T-helper 17 cell (primary cell): ENCODE measurements around the gene FAM20B. TPM values are rescaled to one million over a fixed set of nuclear protein-coding genes. Genes with fewer than 3 reads are reported as not detected.
"Not testable (repeated sequence)": the region's sequence is repeated elsewhere in the genome, so short reads cannot be mapped to it uniquely, and the experiment has no call there.

Experiments used
- ATAC-seq: fragments of 150-1000 bp; cut with Tn5 transposase; 2 replicates; pipeline ENCODE4 v1.10.0; 2021; ENCODE audit warnings: mild to moderate bottlenecking, moderate library complexity
- DNase-seq, 3 donors: peaks; one replicate each; pipeline versions ENCODE4 v3.0.0 to v3.0.0-alpha.2; 2020 to 2021
- H3K9me3 ChIP-seq: one replicate; pipeline ENCODE4 v1.7.0; 2013; ENCODE audit warnings: low read length, mild to moderate bottlenecking; ENCODE audit not compliant: control insufficient read depth, poor library complexity, severe bottlenecking
- H3K27ac Mint-ChIP-seq: one replicate; pipeline ENCODE4 v1.8.0; 2022; ENCODE audit warnings: mild to moderate bottlenecking, moderate library complexity, mixed read lengths
- H3K27me3 Mint-ChIP-seq: one replicate; pipeline ENCODE4 v1.8.0; 2022; ENCODE audit warnings: mixed read lengths
- H3K36me3 Mint-ChIP-seq: one replicate; pipeline ENCODE4 v1.8.0; 2022; ENCODE audit warnings: low read depth, mixed read lengths
- H3K4me1 Mint-ChIP-seq: one replicate; pipeline ENCODE4 v1.8.0; 2022; ENCODE audit warnings: mild to moderate bottlenecking, mixed read lengths
- H3K4me3 Mint-ChIP-seq: one replicate; pipeline ENCODE4 v1.8.0; 2022; ENCODE audit warnings: mild to moderate bottlenecking, moderate library complexity, mixed read lengths
- total RNA-seq, 4 donors: library from RNA in 2 of 4; stranded (reverse) in 2 of 4; gene quantifications; one replicate each; pipeline ENCODE4 v1.2.3 and lab custom pipeline; 2022 to 2026

Gene FAM20B
- total RNA-seq, 2 donors from 2014 or later = 18.1 to 26.7 TPM

DNA sequence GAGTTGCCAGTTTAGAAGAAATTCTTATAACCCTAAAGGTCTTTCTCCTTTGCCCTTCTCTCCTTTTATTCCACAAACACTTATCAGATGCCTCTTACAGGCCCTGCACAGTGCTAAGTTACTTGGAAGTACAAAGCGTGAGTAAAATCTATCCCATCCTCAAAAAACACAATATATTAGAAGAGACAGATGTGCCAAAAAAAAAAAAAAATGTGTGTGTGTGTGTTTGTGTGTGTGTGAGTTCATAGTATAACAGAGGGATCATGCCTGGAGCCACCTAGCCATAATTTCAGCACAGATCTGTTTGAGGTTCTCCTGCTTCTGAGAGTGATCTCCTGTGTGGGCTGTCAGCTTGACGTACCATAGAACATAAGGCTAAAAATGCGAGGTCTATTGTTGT, 5.0 kb downstream of the FAM20B start:
- H3K9me3 ChIP-seq = no peaks in the 10 kb centered on the region
- H3K36me3 Mint-ChIP-seq = no peaks in the 10 kb centered on the region
- ATAC-seq (no peak), DNase-seq (no peak)
- peak overlapping the region; percentile 66 for H3K27ac Mint-ChIP-seq
- peaks cover 57% of the 10 kb centered on the region for H3K4me1 Mint-ChIP-seq
- no peaks in the 10 kb centered on the region for H3K27me3 Mint-ChIP-seq
- peak overlapping the region; percentile 70 for H3K4me3 Mint-ChIP-seq

GRCh38 chr1:179031284-179031683, 5.6 kb downstream of the FAM20B start:
- peak overlapping the region; percentile 70 for H3K4me3 Mint-ChIP-seq
- no peaks in the 10 kb centered on the region for H3K27me3 Mint-ChIP-seq
- H3K27ac Mint-ChIP-seq = peak overlapping the region; percentile 66
- H3K9me3 ChIP-seq = no peaks in the 10 kb centered on the region
- ATAC-seq (no peak), DNase-seq (no peak)
- H3K36me3 Mint-ChIP-seq = no peaks in the 10 kb centered on the region
- H3K4me1 Mint-ChIP-seq = peaks cover 60% of the 10 kb centered on the region

DNA sequence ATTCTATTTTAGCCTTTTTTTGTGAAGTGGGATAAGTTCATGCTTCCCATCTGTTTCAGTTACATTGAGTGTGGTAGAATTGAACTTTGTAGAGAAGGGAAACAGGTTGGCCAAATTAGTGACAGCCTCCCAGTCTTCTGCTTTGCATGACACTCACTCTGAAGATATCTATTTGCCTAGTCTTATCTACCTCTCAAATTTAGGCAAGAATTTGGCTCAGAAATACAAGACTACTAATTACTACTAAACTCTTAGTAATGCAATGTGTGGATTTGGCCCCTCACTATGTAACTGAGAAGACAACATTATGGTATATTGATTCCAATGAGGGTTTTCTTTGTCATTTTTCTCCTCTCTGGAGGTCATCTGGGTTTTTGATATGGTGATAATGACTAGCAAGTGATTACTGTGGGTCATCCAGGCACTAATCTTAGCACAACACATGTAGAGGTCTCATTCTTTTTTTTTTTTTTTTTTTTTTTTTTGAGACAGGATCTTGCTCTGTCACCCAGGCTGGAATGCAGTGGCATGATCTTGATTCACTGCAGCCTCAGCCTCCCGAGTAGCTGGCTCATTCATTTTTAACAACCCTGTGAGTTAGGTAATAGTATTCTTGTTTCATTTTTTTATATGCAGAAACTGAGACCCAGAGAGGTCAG, 6.3 kb downstream of the FAM20B start:
- peak overlapping the region; percentile 66 for H3K27ac Mint-ChIP-seq

DNA sequence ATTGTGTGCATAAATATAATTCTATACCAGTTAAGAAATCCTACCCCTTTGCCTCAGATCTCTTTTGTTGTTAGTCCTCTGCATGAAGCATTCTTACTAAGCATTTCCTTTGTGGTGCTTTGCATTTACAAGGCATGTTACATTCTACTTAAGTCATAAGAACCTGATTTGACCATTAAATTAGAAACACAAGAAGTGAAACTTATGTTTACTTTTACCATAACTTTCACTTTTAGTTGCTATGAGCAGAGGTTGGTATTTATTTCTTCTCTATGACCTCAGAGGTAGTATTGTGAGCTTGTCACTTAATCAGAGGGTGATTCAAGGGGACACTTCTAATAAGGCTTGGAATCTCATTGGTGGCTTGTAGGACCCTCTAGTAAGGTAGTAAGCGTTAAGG, 9.0 kb downstream of the FAM20B start:
- Mint-ChIP-seq H3K27ac (peak overlapping the region; percentile 87), H3K27me3 (no peaks in the 10 kb centered on the region), H3K4me1 (peaks cover 60% of the 10 kb centered on the region), H3K36me3 (no peaks in the 10 kb centered on the region), H3K4me3 (no peak overlapping the region)
- ATAC-seq (peak; percentile 61), DNase-seq (no peak)
- no peaks in the 10 kb centered on the region for H3K9me3 ChIP-seq

More for the DNA sequence above, 6.3 kb downstream of the FAM20B start:
- no peaks in the 10 kb centered on the region for H3K36me3 Mint-ChIP-seq
- no peaks in the 10 kb centered on the region for H3K27me3 Mint-ChIP-seq
- no peaks in the 10 kb centered on the region for H3K9me3 ChIP-seq
- DNase-seq (no peak), ATAC-seq (no peak)
- H3K4me1 Mint-ChIP-seq = peaks cover 64% of the 10 kb centered on the region
- peak overlapping the region; percentile 3 for H3K4me3 Mint-ChIP-seq

DNA sequence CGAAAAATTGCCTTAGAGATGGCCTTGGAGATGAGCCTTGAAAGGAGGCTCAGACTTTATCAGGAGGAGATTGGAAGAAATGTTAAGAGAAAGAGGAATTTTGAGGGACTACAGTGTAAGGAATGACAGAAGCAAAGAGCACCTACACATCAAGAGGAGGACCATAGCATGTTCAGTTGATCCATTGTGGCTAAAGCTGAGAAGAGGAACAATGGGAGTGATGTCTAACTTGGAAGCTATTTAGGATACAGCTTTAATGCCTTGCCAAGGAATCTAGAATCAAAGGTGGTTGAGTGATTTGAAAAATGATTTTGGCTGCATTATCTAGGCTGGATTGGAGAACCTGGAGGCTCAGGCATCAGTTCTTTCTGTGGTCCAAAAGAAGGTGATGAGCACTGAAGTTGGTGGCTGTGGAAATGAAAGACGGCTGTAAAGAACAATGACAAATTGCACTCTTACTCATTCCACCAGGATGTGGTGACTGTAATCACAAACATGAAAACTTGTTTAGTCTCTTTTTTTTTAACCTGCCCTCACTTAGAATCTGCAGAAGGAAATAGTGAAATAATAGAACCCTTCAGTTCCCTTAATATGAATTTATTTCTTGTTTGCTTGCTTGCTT, 11.3 kb downstream of the FAM20B start:
- Mint-ChIP-seq H3K4me1 (peaks cover 42% of the 10 kb centered on the region), H3K36me3 (no peaks in the 10 kb centered on the region), H3K27me3 (no peaks in the 10 kb centered on the region), H3K4me3 (peak overlapping the region; percentile 49), H3K27ac (peak overlapping the region; percentile 87)
- no peaks in the 10 kb centered on the region for H3K9me3 ChIP-seq
- peak; percentile 65 for ATAC-seq
- no peak for DNase-seq

DNA sequence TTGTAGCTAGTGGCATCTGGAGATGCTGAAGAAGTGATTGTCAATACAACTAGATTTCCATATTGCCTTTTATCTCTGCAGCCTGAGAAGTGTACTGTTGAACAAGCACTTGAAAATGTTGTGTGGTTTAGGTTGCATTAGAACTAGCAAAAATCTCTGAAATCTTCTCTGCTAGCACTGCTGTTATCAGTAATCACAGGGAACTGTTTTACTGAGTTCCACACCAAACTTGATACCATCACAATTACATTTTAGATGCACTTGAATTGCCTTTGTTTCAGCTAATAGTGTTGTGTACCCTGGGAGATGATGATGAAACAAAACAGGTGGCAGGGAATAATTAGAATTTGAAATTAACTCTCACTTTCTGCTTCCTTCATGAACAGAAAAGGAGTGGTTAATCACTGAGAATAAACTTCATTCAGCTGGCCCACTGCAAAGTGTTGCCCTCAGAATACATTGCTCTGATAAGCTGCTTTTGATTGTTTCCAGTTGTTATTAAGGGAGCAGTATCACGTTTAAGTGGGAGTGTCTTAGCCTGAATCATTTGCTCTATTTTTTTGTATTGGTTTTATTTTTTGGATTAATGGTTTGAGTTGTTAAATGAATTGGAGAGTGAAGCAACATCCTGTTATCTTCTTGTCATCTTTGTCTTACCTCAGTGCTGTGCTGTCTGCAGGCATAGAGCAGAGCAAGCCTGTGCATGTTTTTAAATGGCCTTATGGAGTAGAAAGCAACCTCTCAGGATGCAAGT, 13.0 kb downstream of the FAM20B start:
- no peak for ATAC-seq
- no peak overlapping the region for H3K4me3 Mint-ChIP-seq
- peaks cover 42% of the 10 kb centered on the region for H3K4me1 Mint-ChIP-seq

DNA sequence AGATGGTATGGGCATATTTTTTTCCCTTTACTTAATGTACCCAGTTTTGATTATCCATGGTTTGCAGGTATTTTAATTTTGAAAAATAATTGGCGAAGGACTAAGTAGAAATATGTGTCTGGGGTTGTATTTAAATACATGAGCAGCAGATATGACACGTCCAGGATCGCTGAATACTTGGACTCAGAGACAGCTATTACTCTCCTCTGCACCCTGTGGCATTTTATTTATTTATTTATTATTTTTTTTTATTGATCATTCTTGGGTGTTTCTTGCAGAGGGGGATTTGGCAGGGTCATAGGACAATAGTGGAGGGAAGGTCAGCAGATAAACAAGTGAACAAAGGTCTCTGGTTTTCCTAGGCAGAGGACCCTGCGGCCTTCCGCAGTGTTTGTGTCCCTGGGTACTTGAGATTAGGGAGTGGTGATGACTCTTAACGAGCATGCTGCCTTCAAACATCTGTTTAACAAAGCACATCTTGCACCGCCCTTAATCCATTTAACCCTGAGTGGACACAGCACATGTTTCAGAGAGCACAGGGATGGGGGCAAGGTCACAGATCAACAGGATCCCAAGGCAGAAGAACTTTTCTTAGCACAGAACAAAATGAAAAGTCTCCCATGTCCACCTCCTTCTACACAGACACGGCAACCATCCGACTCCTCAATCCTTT, 13.9 kb downstream of the FAM20B start:
- not testable (repeated sequence) for ATAC-seq, DNase-seq, H3K27ac Mint-ChIP-seq, H3K27me3 Mint-ChIP-seq, H3K36me3 Mint-ChIP-seq, H3K4me3 Mint-ChIP-seq, H3K9me3 ChIP-seq
- H3K4me1 Mint-ChIP-seq = peaks cover 34% of the 10 kb centered on the region

More for the DNA sequence above, 13.0 kb downstream of the FAM20B start:
- no peaks in the 10 kb centered on the region for H3K9me3 ChIP-seq
- Mint-ChIP-seq H3K27me3 (no peaks in the 10 kb centered on the region), H3K36me3 (no peaks in the 10 kb centered on the region), H3K27ac (peak overlapping the region; percentile 53)
- no peak for DNase-seq

GRCh38 chr1:179040175-179040551, 14.5 kb downstream of the FAM20B start:
- H3K4me1 Mint-ChIP-seq = peaks cover 28% of the 10 kb centered on the region
- H3K27ac Mint-ChIP-seq, H3K4me3 Mint-ChIP-seq, H3K9me3 ChIP-seq, ATAC-seq, DNase-seq, H3K27me3 Mint-ChIP-seq, H3K36me3 Mint-ChIP-seq: not testable (repeated sequence)

- Mint-ChIP-seq H3K4me3 (no peak overlapping the region), H3K4me1 (peaks cover 18% of the 10 kb centered on the region)
Observed at GRCh38 chr1:179042087-179042486, 16.4 kb downstream of the FAM20B start.

DNA sequence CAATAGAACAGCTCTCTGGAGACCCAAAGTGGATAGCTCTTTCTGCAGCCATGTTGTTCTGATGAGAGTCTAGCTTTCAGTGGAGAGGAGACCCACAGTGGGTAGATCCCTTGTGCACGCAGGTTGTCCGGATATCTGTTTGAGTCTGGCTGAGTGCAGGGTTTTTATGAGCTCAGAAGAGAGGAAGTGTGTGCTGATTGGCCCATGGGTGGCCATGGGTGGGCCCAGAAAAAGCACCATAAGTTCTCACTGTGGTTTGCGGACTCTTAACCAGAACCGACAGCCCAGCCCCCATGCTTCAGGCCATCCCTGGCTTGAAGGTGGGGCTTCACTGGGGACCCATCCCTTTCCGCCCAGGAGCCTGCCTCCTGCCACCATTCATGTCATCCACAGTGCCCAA, 17.0 kb downstream of the FAM20B start:
- Mint-ChIP-seq H3K27me3 (no peaks in the 10 kb centered on the region), H3K4me1 (peaks cover 18% of the 10 kb centered on the region), H3K27ac (no peak overlapping the region), H3K36me3 (peaks cover 4% of the 10 kb centered on the region), H3K4me3 (no peak overlapping the region)
- no peak for DNase-seq
- no peaks in the 10 kb centered on the region for H3K9me3 ChIP-seq
- no peak for ATAC-seq

More at GRCh38 chr1:179042087-179042486, 16.4 kb downstream of the FAM20B start:
- H3K9me3 ChIP-seq = no peaks in the 10 kb centered on the region
- no peak for DNase-seq
- Mint-ChIP-seq H3K27me3 (no peaks in the 10 kb centered on the region), H3K36me3 (peaks cover under 1% of the 10 kb centered on the region), H3K27ac (peak overlapping the region; percentile 60)
- ATAC-seq = no peak

DNA sequence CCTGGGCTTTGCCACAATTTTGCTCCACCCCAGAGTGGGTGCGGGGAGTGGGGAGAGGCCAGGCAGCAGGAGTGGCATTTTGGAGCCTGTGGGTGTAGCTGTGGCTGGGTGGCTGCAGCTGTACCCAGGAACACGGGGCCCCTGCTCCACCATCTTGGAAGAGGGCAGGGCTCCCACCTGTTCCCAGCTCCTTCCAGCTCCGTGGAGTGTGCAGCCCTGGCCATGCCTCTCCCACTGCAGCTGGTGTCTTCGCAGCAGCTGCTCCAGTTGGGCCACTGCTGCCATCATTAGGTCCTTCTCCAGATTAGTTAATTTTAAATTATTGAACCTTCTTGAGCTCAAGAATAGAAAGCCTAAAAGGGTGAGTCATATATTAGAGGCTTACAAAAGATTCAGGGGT, 17.6 kb downstream of the FAM20B start:
- H3K36me3 Mint-ChIP-seq = peaks cover 4% of the 10 kb centered on the region
- DNase-seq (no peak), ATAC-seq (no peak)
- no peaks in the 10 kb centered on the region for H3K9me3 ChIP-seq
- H3K4me3 Mint-ChIP-seq = no peak overlapping the region
- H3K27me3 Mint-ChIP-seq = no peaks in the 10 kb centered on the region
- peaks cover 17% of the 10 kb centered on the region for H3K4me1 Mint-ChIP-seq
- H3K27ac Mint-ChIP-seq = no peak overlapping the region

- Mint-ChIP-seq H3K36me3 (peaks cover 4% of the 10 kb centered on the region), H3K27ac (no peak overlapping the region), H3K4me3 (no peak overlapping the region), H3K27me3 (no peaks in the 10 kb centered on the region), H3K4me1 (peaks cover 11% of the 10 kb centered on the region)
- H3K9me3 ChIP-seq = no peaks in the 10 kb centered on the region
- DNase-seq (no peak), ATAC-seq (no peak)
Observed at GRCh38 chr1:179043907-179044306, 18.2 kb downstream of the FAM20B start.
